Skeletal muscle cell (primary cell): ENCODE results near the gene ZNF12.
"Not testable (repeated sequence)": the region's sequence is repeated elsewhere in the genome, so short reads cannot be mapped to it uniquely, and the experiment has no call there.

Experiments
- DNase-seq: peaks from one replicate; pipeline ENCODE4 v3.0.0-alpha.2; 2010; ENCODE audit warnings: low read depth
- H3K4me3 ChIP-seq: 2 replicates; pipeline ENCODE4 v1.5.1; 2011; ENCODE audit warnings: low read depth, mild to moderate bottlenecking, control low read depth, low read length, moderate library complexity

The ZNF12 gene

DNA sequence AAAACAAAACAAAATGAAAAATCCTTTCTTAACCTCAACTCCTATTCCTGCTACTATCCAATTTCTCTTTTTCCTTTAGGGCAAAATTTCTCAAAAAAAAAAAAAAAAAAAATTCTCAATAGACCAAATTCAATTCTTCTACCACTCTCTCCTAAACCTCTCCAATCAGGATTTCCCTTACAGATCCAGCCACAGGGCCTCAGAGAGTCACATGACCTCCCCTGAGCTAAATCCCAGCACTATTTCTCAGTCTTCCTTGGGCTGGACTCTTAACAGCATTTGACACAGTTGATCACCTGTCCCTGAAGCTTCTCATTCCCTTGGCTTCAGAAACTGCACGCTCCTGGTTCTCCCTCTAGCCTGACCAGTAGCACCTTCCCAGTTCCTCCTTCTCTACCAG lies 4.9 kb downstream of the ZNF12 start:
- DNase-seq: no peak
- H3K4me3 ChIP-seq: no peak overlapping the region

DNA sequence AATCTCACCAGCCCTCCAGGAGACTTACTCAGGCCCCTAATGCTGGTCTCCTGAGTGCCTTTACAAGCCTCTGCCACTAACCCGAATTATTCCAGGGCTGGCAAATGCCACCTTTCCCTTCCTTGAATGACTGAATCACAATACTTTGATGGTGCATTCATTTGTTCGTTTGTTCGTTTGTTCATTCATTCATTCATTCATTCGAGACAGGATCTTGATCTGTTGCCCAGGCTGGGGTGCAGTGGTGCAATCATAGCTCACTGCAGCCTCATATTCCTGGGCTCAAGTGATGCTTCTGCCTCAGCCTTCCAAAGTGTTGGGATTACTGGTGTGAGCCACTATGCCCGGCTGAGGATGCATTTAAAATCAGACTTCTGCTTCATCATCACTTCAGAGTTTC lies 6.0 kb downstream of the ZNF12 start:
- DNase-seq: no peak
- H3K4me3 ChIP-seq: no peak overlapping the region

DNA sequence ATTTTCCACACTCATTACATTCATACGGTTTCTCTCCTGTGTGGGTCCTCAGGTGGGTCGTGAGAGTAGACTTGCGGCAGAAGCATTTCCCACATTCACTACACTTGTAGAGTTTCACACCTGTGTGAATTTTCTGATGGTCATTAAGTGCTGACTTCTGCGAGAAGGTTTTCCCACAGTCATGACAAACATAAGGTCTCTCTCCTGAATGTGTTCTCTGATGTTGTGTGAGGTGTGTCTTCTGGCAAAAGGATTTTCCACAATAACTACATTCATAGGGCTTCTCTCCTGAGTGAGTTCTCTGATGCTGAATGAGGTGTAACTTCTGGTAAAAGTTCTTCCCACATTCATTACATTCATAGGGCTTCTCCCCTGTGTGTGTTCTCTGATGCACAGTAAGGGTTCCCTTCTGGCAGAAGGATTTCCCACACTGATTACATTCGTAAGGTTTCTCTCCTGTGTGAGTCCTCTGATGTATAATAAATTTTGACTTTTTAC lies 15.1 kb downstream of the ZNF12 start:
- peak; percentile 3 for DNase-seq
- H3K4me3 ChIP-seq: no peak overlapping the region

DNA sequence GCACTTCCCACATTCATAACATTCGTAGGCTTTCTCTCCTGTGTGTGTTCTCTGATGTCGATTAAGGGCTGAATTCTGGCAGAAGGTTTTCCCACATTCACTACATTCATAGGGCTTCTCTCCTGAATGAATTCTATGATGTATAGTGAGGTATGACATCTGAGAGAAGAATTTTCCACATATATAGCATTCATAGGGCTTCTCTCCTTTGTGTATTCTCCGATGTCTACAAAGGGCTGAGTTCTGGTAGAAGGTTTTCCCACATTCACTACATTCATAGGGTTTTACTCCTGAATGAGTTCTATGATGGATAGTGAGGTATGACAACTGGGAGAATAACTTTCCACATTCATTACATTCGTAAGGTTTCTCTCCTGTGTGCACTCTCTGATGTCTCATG lies 15.6 kb downstream of the ZNF12 start:
- H3K4me3 ChIP-seq: no peak overlapping the region
- DNase-seq: no peak

DNA sequence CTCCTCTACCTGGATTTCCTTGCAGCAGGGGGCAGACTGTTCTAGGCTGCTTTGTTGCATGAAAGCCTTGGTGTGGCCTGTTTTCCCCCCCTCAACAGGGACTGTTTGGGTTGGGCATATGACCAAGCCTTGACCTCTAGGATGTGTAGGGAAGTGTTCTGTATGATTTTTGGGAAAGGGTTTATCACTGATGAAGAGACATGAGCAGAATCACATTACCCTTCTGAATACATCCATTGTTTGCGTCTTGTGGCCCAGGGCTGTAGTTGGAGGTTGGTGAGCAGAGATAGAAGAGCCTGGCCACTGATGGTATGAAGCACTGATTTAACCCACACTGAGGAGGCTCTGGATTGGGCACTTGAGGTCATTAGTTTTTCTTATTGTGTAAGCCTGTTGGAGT lies 26.6 kb downstream of the ZNF12 start:
- H3K4me3 ChIP-seq: no peak overlapping the region
- no peak for DNase-seq

DNA sequence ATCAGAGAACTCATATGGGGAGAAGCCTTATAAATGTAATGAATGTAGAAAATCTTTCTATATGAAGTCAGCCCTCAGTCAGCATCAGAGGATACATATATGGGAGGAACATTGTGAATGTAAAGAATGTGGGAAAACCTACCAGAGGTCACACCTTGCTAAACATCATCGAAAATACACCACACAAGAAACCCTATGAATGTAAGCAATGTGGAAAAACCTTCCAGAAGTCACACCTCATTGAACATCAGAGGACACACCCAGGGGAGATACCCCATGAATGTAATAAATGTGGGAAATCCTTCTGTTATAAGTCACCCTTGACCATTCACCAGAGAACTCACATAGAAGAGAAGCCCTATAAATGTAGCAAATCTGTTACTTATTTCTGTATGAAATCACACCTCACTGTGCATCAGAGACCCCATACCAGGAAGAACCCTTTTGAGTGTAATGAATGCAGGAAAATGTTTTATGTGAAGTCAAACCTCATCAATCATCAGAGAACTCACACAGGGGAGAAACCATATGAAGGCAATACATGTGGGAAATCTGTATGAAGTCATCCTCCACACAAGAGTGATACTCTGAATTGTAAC lies 30.8 kb downstream of the ZNF12 start:
- no peak overlapping the region for H3K4me3 ChIP-seq
- DNase-seq: no peak

DNA sequence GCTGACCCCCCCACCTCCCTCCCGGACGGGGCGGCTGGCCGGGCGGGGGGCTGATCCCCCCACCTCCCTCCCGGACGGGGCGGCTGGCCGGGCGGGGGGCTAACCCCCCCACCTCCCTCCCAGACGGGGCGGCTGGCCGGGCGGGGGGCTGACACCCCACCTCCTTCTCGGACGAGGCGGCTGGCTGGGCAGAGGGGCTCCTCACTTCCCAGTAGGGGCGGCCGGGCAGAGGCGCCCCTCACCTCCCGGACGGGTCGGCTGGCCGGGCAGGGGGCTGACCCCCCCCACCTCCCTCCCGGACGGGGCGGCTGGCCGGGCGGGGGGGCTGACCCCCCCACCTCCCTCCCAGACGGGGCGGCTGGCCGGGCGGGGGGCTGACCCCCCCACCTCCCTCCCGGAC lies 35.9 kb downstream of the ZNF12 start:
- DNase-seq, H3K4me3 ChIP-seq: not testable (repeated sequence)

DNA sequence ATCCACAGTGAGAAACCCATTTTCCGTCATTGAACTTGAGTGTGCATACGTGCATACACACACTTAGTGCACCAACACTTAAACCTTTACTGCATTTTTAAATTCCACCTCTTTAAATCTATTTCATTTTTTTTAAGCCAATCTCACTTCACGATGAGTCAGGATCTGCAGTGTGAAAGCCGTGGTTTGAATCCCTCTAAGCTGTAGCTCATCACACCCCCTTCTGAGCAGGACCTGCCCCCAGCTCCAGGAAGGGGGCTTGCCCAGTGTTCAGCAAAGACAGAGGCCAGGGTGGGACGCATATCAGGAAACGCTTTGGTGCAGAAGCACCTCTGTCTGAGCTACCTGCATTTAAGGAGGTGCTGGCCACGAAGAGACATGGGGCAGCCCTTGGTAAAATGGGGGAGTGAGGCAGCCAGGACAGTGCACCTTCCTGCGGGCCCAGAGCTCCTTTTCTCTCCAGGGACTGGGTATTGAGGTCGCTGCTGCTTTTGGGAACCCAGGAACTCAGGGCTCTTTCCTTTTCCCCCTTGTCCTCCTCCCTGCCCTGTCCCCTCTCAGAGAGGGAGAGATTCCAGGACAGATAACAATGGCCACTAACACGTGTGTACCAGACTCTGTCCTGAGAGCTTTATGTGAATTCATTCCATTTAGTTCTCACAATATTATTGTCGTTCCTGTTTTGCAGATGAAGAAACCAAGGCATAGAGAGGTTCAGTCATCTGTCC lies 48.0 kb downstream of the ZNF12 start:
- no peak overlapping the region for H3K4me3 ChIP-seq
- no peak for DNase-seq

DNA sequence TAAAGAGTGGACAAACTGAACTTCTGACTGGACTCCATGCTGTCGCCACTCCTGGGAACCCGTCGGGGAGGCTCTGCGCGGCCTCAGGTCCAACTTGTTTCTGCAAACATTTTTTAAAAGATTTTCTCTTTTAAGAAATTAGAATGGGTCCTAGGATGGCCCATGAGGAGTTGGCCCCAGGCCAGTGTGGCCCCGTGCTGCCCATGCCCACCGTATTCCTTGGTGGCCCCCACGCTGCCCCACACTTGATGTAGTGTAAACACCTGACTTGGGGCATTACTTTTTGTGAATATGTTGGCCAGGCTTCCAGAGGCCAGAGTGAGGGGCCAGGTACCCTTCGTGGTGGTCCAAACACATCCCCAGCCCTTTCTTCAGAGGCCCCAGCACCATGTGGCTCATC lies 50.3 kb downstream of the ZNF12 start:
- H3K4me3 ChIP-seq: no peak overlapping the region
- DNase-seq: no peak

DNA sequence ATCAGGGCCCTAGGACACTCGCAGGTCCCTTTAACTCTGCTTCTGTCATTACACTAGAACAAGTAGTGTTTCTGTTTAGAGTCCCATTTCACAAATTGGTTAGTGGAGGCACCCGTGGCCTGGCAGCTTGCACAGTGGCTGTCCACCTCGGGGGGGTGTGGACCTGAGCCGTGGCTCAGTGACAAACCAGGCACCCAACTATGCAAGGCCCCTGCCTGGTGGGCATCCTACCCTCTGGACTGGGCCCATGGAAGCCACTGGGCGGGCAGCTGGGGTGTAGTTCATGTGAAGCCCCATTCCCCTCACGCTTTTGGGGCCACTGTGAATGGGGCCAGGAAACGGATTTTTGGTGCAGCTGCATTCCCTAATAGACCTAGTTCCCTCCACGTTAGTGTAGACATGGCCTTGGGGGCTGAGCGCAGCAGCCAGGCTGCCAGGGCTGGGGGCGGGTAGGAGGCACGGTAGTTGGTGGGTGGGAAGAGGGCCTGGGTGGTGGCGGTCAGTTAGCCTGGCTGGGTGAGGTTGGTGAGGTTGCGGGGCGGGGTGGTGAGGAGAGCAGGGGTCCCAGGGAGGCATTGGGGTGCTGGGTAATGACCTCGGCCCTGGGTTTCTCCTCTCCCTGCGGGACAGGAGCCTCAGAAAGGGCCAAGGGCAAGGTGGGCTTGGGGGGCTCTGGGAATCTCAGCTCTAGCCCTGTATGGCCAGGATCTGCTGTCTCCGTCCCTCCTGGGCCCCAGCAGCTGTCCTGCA lies 50.9 kb downstream of the ZNF12 start:
- H3K4me3 ChIP-seq: no peak overlapping the region

DNA sequence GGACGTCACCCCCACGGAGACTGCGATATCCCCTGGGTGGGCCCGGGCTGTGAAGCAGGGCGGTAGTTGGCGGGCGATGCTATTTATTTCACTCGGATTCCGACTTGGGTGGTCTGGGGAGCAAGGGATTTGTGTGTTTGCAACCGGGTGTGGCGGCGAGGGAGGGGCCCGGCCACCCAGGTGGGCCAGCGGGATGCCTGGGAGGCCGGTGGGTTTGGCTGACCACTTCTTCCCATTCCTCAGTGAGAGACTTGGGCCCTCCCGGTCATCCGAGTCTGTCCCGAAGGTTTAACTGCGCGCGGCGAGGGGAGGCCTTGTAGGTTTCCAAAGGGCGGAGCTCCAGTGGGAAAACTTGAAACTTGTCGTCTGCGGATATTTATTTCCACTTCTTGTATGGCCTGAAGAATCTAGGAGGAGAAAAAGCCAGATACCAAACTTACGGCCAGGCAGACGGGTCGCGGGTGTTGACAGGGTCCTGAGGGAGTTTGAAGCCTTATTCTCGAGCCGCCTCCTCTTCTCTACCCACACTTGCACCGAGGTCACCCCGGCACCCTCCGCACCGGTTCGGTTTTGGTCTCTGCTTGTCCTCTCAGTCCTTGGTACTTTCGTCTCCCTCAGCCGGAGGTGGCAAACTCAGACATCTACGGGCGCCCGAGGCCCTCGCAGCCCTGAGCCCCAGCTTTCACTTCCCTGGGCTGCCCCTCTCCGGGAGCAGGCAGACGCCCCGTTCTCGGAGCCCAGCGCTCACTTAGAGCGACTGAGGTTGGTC lies 51.7 kb downstream of the ZNF12 start:
- no peak for DNase-seq
- H3K4me3 ChIP-seq: no peak overlapping the region

More for the DNA sequence above, 50.9 kb downstream of the ZNF12 start:
- no peak for DNase-seq

DNA sequence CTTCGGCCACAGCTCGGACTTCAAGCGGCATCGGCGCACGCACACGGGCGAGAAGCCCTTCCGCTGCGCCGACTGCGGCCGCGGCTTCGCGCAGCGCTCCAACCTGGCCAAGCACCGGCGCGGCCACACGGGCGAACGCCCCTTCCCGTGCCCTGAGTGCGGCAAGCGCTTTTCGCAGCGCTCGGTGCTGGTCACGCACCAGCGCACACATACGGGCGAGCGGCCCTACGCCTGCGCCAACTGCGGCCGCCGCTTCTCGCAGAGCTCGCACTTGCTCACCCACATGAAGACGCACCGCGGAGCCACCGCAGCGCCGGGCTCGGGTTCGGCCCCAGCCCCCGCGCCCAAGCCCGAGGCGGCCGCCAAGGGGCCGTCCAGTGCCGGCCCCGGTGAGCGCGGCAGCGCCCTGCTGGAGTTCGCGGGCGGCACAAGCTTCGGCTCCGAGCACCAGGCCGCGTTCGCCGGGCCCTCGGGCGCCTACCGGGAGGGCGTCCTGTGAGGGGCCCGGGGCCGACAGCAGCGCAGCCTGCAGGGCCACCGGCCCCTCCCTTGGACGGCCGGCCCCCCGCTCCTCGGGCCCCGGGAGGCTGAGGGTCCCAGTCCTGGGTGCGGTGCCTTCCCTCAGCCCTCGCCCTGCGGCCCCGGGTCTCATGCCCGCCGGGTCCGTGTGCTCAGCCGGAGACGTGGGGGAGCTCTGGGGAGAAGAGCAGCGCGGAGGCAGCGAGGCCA lies 52.5 kb downstream of the ZNF12 start:
- no peak overlapping the region for H3K4me3 ChIP-seq
- no peak for DNase-seq

DNA sequence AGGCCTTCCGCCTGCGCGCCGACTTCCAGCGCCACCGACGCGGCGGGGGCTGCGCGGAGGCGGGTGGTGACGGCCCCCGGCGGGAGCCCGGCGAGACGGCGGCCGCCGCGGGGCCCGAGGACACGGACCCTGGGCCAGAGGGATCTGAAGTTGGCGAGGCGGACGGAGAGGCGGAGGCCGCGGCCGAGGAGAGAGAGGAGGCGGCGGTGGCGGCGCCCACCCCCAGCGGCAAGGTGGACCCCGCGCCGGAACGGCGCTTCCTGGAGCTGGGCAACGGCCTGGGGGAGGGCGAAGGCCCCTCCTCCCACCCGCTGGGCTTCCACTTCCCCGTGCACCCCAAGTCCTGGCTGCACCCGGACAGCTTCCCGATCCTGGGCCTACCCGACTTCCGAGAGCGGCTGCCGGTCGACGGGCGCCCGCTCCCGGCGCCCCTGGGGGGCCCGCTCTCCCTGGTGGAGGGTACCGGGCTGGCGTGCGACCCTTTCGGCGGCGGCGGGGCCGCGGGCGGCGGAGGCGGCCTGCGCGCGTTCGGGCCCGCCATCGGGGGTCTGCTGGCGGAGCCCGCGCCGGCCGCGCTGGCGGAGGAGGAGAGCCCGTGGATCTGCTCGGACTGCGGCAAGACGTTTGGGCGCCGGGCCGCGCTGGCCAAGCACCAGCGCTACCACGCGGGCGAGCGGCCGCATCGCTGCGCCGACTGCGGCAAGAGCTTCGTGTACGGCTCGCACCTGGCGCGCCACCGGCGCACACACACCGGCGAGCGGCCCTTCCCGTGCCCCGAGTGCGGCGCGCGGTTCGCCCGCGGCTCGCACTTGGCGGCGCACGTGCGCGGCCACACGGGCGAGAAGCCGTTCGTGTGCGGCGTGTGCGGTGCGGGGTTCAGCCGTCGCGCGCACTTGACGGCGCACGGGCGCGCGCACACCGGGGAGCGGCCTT lies 53.4 kb downstream of the ZNF12 start:
- no peak overlapping the region for H3K4me3 ChIP-seq
- DNase-seq: no peak

DNA sequence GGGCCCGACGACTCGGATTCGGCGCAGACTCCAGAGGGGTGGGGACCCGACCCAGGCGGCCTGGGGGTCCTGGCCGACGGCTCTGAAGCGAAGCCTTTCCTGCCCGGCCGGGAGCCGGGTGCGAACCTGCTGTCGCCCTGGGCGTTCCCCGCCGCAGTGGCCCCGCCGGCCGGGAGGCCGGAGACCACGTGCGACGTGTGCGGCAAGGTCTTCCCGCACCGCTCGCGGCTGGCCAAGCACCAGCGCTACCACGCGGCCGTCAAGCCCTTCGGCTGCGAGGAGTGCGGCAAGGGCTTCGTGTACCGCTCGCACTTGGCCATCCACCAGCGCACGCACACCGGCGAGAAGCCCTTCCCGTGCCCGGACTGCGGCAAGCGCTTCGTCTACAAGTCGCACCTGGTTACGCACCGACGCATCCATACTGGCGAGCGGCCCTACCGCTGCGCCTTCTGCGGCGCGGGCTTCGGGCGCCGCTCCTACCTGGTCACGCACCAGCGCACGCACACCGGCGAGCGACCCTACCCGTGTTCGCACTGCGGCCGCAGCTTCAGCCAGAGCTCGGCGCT lies 54.2 kb downstream of the ZNF12 start:
- H3K4me3 ChIP-seq: no peak overlapping the region
- DNase-seq: no peak

DNA sequence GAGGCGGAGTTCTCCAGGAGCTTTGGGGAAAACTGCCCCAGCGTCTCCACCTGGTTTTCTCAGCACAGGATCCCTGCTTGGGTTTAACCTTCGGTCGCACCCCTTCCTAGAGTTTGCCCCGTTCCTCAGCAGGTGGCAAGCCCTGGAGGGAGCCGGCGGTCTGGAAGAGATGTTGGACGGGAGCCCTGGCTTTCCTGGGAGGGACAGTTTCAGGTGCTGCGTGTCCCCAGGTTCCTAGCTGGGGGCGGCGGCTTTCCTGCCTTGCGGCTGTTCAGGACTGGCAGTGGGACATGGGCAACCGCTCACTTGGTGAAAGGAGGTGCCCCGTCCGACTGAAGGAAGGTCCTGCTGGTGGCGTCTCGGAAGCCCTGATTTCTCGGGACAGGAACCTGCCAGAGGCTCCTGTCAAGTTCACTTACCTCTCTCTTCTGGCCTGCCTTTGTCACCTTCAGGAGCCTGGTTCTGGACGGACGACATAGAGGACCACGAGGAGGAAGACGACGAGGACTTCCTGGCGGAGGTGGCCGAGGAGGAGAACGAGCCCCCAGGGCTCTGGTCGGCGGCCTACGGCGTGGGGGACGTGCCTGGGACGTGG lies 54.8 kb downstream of the ZNF12 start:
- no peak overlapping the region for H3K4me3 ChIP-seq
- no peak for DNase-seq

DNA sequence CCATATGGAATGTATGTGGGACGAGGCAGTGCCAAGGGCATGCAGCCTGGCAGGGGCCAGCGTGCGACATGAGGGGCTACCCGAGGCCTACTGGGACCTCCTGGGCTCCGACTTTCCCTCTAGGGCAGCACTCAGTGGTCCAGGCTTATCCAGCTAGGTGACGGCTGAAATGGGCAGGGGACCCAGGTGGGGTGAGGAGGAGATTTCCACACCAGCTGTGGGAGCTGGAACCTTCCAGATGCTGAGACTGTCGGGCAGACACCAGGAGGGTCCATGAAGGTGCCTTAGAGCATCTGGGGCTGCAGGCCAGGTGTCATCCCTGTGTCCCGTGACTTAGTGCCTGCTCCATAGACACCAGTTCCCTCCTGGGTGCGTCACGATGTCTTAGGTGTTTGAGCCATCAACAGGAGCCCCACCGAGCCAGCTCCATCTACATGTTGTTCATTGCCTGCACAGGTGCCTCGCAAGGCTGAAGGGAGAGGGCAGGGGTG lies 56.2 kb downstream of the ZNF12 start:
- no peak for DNase-seq
- H3K4me3 ChIP-seq: no peak overlapping the region

DNA sequence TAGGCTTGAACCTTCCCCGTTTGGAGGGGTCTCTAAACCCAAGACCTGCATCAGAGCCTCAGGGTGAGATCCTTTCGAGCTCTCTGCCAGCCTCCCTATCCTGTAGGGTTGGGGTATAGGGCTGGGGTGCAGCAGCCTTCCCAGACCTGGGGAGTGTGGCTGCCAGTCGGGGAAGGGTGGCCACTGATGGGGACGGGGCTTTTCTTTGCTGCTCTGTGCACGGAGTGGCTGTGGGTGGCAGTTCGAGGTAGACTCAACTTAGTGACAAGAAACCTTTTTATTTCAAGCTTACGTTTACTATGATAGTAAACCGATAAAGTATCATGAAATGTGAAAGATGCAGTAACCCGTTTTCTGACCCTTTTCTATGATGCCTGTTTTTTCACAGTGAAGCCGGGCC lies 56.7 kb downstream of the ZNF12 start:
- no peak overlapping the region for H3K4me3 ChIP-seq
- no peak for DNase-seq
